CD4-positive, CD25-positive, alpha-beta regulatory T cell (primary cell): Measurements from ENCODE around the gene ADARB1. TPM values are rescaled to one million over a fixed set of nuclear protein-coding genes. Genes with fewer than 3 reads are reported as not detected.

Source experiments
- ATAC-seq, 2 donors: fragments of 150-1000 bp; cut with Tn5 transposase; one replicate each; pipeline ENCODE4 v1.10.0; 2021; ENCODE audit warnings: low read depth in 2 of 2, moderate number of reproducible peaks in 2 of 2, moderate library complexity in 1 of 2
- DNase-seq, 3 donors: peaks; one replicate each; pipeline versions ENCODE4 v3.0.0 to v3.0.0-alpha.2; 2012 to 2022; ENCODE audit warnings: mixed read lengths in 1 of 3
- H3K27ac ChIP-seq: one replicate; pipeline ENCODE4 v1.7.0; 2013; ENCODE audit warnings: mild to moderate bottlenecking, low read length; ENCODE audit not compliant: insufficient read depth, poor library complexity, severe bottlenecking
- H3K27me3 ChIP-seq: one replicate; pipeline ENCODE4 v1.7.0; 2013; ENCODE audit warnings: low read length; ENCODE audit not compliant: control insufficient read depth, insufficient read depth
- H3K36me3 ChIP-seq: one replicate; pipeline ENCODE4 v1.7.0; 2013; ENCODE audit warnings: mild to moderate bottlenecking, low read length, moderate library complexity; ENCODE audit not compliant: control insufficient read depth, insufficient read depth
- H3K4me1 ChIP-seq: 2 replicates; pipeline ENCODE4 v1.7.0; 2013; ENCODE audit warnings: mild to moderate bottlenecking, low read length; ENCODE audit not compliant: insufficient read depth, control insufficient read depth, poor library complexity, severe bottlenecking
- H3K4me3 ChIP-seq: one replicate; pipeline ENCODE4 v1.7.0; 2013; ENCODE audit warnings: low read depth, mild to moderate bottlenecking, low read length, moderate library complexity
- H3K9me3 ChIP-seq, 2 experiments: 1 replicate in 1 of 2; 2 replicates in 1 of 2; pipeline ENCODE4 v1.7.0; 2013; ENCODE audit warnings: low read length in 2 of 2, mild to moderate bottlenecking in 1 of 2, moderate library complexity in 1 of 2; ENCODE audit not compliant: control insufficient read depth in 2 of 2
- H3K27ac Mint-ChIP-seq, 3 donors: one replicate each; pipeline ENCODE4 v1.8.0; 2020 to 2022; ENCODE audit warnings: mild to moderate bottlenecking in 3 of 3, mixed read lengths in 3 of 3, moderate library complexity in 2 of 3
- H3K27me3 Mint-ChIP-seq: one replicate; pipeline ENCODE4 v1.8.0; 2022; ENCODE audit warnings: mild to moderate bottlenecking, mixed read lengths
- H3K36me3 Mint-ChIP-seq: one replicate; pipeline ENCODE4 v1.8.0; 2020; ENCODE audit warnings: mixed read lengths
- H3K4me1 Mint-ChIP-seq, 4 donors: one replicate each; pipeline ENCODE4 v1.8.0; 2020 to 2022; ENCODE audit warnings: mixed read lengths in 4 of 4, mild to moderate bottlenecking in 1 of 4
- H3K4me3 Mint-ChIP-seq, 4 donors: one replicate each; pipeline ENCODE4 v1.8.0; 2020 to 2022; ENCODE audit warnings: mild to moderate bottlenecking in 4 of 4, mixed read lengths in 4 of 4, moderate library complexity in 3 of 4
- H3K9me3 Mint-ChIP-seq, 7 donors: one replicate each; pipeline ENCODE4 v1.8.0; 2020 to 2022; ENCODE audit warnings: mixed read lengths in 7 of 7, mild to moderate bottlenecking in 3 of 7, moderate library complexity in 2 of 7
- polyA plus RNA-seq, 4 donors: library from polyadenylated mRNA; unstranded; fragments of 300-500 nt; fragmentation: Illumina TruSeq; gene quantifications; one replicate each; pipeline ENCODE4 v1.2.3, GENCODE V29; 2021
- total RNA-seq: library from RNA; stranded (reverse); gene quantifications from one replicate; pipeline ENCODE4 v1.2.3, GENCODE V29; 2022

Gene ADARB1
- total and polyA plus RNA-seq, 5 donors from 2014 or later = 2.8 to 52.9 (median 5.6) TPM

- Mint-ChIP-seq H3K4me3 (no peak overlapping the region), H3K9me3 (peaks cover 0 to 5% (median 0%) of the 10 kb centered on the region in 7 donors), H3K4me1 (peaks cover 0 to 4% (median 0%) of the 10 kb centered on the region in 4 donors), H3K27me3 (peaks cover 9% of the 10 kb centered on the region), H3K36me3 (no peaks in the 10 kb centered on the region), H3K27ac (no peak overlapping the region)
- Histone ChIP-seq H3K27me3 (no peaks in the 10 kb centered on the region), H3K9me3 (no peaks in the 10 kb centered on the region), H3K4me1 (no peaks in the 10 kb centered on the region), H3K4me3 (no peak overlapping the region), H3K27ac (no peak overlapping the region), H3K36me3 (no peaks in the 10 kb centered on the region)
- DNase-seq = no peak
- no peak for ATAC-seq
Observed at GRCh38 chr21:45029948-45030681, 44.3 kb upstream of the ADARB1 start.

- no peak for ATAC-seq
- Histone ChIP-seq H3K27ac (no peak overlapping the region), H3K4me1 (no peaks in the 10 kb centered on the region), H3K4me3 (no peak overlapping the region), H3K27me3 (no peaks in the 10 kb centered on the region), H3K9me3 (no peaks in the 10 kb centered on the region), H3K36me3 (no peaks in the 10 kb centered on the region)
- Mint-ChIP-seq H3K27ac (peak overlapping the region in 1 of 3 donors; percentile 79), H3K36me3 (no peaks in the 10 kb centered on the region), H3K9me3 (peaks cover 0 to 7% (median 0%) of the 10 kb centered on the region in 7 donors), H3K4me3 (no peak overlapping the region), H3K4me1 (peaks cover 0 to 4% (median 0%) of the 10 kb centered on the region in 4 donors), H3K27me3 (peaks cover 9% of the 10 kb centered on the region)
- DNase-seq = no peak
Observed at GRCh38 chr21:45030682-45031570, 43.5 kb upstream of the ADARB1 start.

- ATAC-seq = no peak
- Histone ChIP-seq H3K27me3 (no peaks in the 10 kb centered on the region), H3K27ac (no peak overlapping the region), H3K4me3 (no peak overlapping the region), H3K36me3 (no peaks in the 10 kb centered on the region), H3K4me1 (no peaks in the 10 kb centered on the region), H3K9me3 (peaks cover 4% of the 10 kb centered on the region in 2 experiments)
- peaks cover 0 to 11% (median 0%) of the 10 kb centered on the region in 7 donors for H3K9me3 Mint-ChIP-seq
- no peaks in the 10 kb centered on the region for H3K36me3 Mint-ChIP-seq
- no peak for DNase-seq
- peak overlapping the region in 1 of 3 donors; percentile 79 for H3K27ac Mint-ChIP-seq
- H3K4me3 Mint-ChIP-seq = no peak overlapping the region
- peaks cover 9% of the 10 kb centered on the region for H3K27me3 Mint-ChIP-seq
- H3K4me1 Mint-ChIP-seq = peaks cover 0 to 4% (median 0%) of the 10 kb centered on the region in 4 donors
Observed at GRCh38 chr21:45031571-45032191, 42.7 kb upstream of the ADARB1 start.

GRCh38 chr21:45032332-45032731 lies 42.0 kb upstream of the ADARB1 start:
- H3K4me1 ChIP-seq = no peaks in the 10 kb centered on the region
- peaks cover 0 to 14% (median 0%) of the 10 kb centered on the region in 7 donors for H3K9me3 Mint-ChIP-seq
- DNase-seq (no peak), ATAC-seq (no peak)
- no peak overlapping the region for H3K27ac Mint-ChIP-seq
- no peaks in the 10 kb centered on the region for H3K36me3 ChIP-seq
- H3K4me3 Mint-ChIP-seq = no peak overlapping the region
- H3K4me1 Mint-ChIP-seq = peaks cover 0 to 4% (median 0%) of the 10 kb centered on the region in 4 donors
- no peak overlapping the region for H3K4me3 ChIP-seq
- H3K36me3 Mint-ChIP-seq = no peaks in the 10 kb centered on the region
- no peak overlapping the region for H3K27ac ChIP-seq
- H3K27me3 Mint-ChIP-seq = peaks cover 9% of the 10 kb centered on the region
- H3K9me3 ChIP-seq = peaks cover 4 to 8% of the 10 kb centered on the region in 2 experiments
- no peaks in the 10 kb centered on the region for H3K27me3 ChIP-seq

- DNase-seq (no peak), ATAC-seq (no peak)
Observed at GRCh38 chr21:45032977-45033710, 41.2 kb upstream of the ADARB1 start.

GRCh38 chr21:45033791-45034555 lies 40.4 kb upstream of the ADARB1 start:
- H3K4me1 ChIP-seq = no peaks in the 10 kb centered on the region
- Mint-ChIP-seq H3K9me3 (peaks cover 0 to 14% (median 0%) of the 10 kb centered on the region in 7 donors), H3K4me3 (no peak overlapping the region), H3K36me3 (no peaks in the 10 kb centered on the region), H3K4me1 (peaks cover 0 to 4% (median 0%) of the 10 kb centered on the region in 4 donors), H3K27ac (no peak overlapping the region), H3K27me3 (peaks cover 5% of the 10 kb centered on the region)
- H3K27me3 ChIP-seq = no peaks in the 10 kb centered on the region
- DNase-seq (no peak), ATAC-seq (no peak)
- no peaks in the 10 kb centered on the region for H3K36me3 ChIP-seq
- H3K27ac ChIP-seq = no peak overlapping the region
- no peak overlapping the region for H3K4me3 ChIP-seq
- H3K9me3 ChIP-seq = peaks cover 4 to 8% of the 10 kb centered on the region in 2 experiments

More at GRCh38 chr21:45032977-45033710, 41.2 kb upstream of the ADARB1 start:
- Mint-ChIP-seq H3K36me3 (no peaks in the 10 kb centered on the region), H3K4me3 (no peak overlapping the region), H3K27me3 (peaks cover 9% of the 10 kb centered on the region), H3K4me1 (peaks cover 0 to 4% (median 0%) of the 10 kb centered on the region in 4 donors), H3K27ac (no peak overlapping the region), H3K9me3 (peaks cover 0 to 14% (median 0%) of the 10 kb centered on the region in 7 donors)
- Histone ChIP-seq H3K9me3 (peaks cover 4 to 8% of the 10 kb centered on the region in 2 experiments), H3K36me3 (no peaks in the 10 kb centered on the region), H3K27ac (no peak overlapping the region), H3K4me3 (no peak overlapping the region), H3K27me3 (no peaks in the 10 kb centered on the region), H3K4me1 (no peaks in the 10 kb centered on the region)
